SK-N-SH (cell line): ENCODE measurements around the gene HRH1.

Experiments used
- POLR2AphosphoS5 ChIP-seq: IDR thresholded peaks from 2 replicates; pipeline ENCODE4 v1.6.1; 2012; ENCODE audit warnings: low read depth, low read length
- RCOR1 ChIP-seq: fragments of 150-350 bp; IDR thresholded peaks from 2 replicates; pipeline ENCODE4 v1.6.1; 2017; ENCODE audit warnings: antibody characterized with exemption, low read length
- REST ChIP-seq: IDR thresholded peaks from 2 replicates; pipeline ENCODE4 v1.6.1; 2012; ENCODE audit warnings: mild to moderate bottlenecking, low read depth, low read length, moderate library complexity
- RXRA ChIP-seq: IDR thresholded peaks from 2 replicates; pipeline ENCODE4 v1.4.0; 2012; ENCODE audit warnings: low read depth, mild to moderate bottlenecking, borderline replicate concordance
- SMC3 ChIP-seq: IDR thresholded peaks from 2 replicates; pipeline ENCODE4 v1.6.1; 2012; ENCODE audit warnings: low read depth, low read length, improper control_type of control experiment
- TCF12 ChIP-seq: IDR thresholded peaks from 2 replicates; pipeline ENCODE4 v1.4.0; 2012
- TF ChIP-seq, protein P1 (sequence below): fragments of 200-600 bp; sonication (generic); IDR thresholded peaks from 2 replicates; pipeline ENCODE4 v1.6.1; 2017; ENCODE audit warnings: antibody characterized with exemption, mild to moderate bottlenecking, moderate library complexity

- TF ChIP-seq RXRA (no peak), REST (no peak), SMC3 (no peak), POLR2AphosphoS5 (no peak), RCOR1 (no peak), TCF12 (no peak)
- TF ChIP-seq, protein P1, sequence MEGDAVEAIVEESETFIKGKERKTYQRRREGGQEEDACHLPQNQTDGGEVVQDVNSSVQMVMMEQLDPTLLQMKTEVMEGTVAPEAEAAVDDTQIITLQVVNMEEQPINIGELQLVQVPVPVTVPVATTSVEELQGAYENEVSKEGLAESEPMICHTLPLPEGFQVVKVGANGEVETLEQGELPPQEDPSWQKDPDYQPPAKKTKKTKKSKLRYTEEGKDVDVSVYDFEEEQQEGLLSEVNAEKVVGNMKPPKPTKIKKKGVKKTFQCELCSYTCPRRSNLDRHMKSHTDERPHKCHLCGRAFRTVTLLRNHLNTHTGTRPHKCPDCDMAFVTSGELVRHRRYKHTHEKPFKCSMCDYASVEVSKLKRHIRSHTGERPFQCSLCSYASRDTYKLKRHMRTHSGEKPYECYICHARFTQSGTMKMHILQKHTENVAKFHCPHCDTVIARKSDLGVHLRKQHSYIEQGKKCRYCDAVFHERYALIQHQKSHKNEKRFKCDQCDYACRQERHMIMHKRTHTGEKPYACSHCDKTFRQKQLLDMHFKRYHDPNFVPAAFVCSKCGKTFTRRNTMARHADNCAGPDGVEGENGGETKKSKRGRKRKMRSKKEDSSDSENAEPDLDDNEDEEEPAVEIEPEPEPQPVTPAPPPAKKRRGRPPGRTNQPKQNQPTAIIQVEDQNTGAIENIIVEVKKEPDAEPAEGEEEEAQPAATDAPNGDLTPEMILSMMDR, result no peak
Measured at GRCh38 chr3:11206316-11206715, 52.0 kb downstream of the HRH1 start.
